ENCODE results near the gene HMGB3.
"Not testable (repeated sequence)": the region's sequence is repeated elsewhere in the genome, so short reads cannot be mapped to it uniquely, and the experiment has no call there.

HMGB3 gene

GRCh38 chrX:150977411-150978162 is 5.5 kb upstream of the HMGB3 start:
- no peak overlapping the region for H3K27ac ChIP-seq (ENCODE audit: low read depth, low read length, severe bottlenecking)
- no peaks in the 10 kb centered on the region for H3K4me1 ChIP-seq (ENCODE audit: control insufficient read depth, insufficient read depth, low read length, poor library complexity, severe bottlenecking)
- 83 to 96% methylated on average over 8 to 10 of the region's 25 CpGs for WGBS, 2 experiments (ENCODE audit: insufficient coverage in 2 of 2)
- no peak overlapping the region for H3K4me3 ChIP-seq (ENCODE audit: extremely low read depth, insufficient read depth, low read length, poor library complexity, severe bottlenecking)
- H3K36me3 ChIP-seq (ENCODE audit: control insufficient read depth, insufficient read depth, low read length), result no peaks in the 10 kb centered on the region
- no peaks in the 10 kb centered on the region for H3K9me3 ChIP-seq (ENCODE audit: control insufficient read depth, low read length)

- no peak overlapping the region for H3K4me3 ChIP-seq (ENCODE audit: extremely low read depth, insufficient read depth, low read length, poor library complexity, severe bottlenecking)
- 83 to 93% methylated on average over 1 to 2 of the region's 5 CpGs for WGBS, 2 experiments (ENCODE audit: insufficient coverage in 2 of 2)
- H3K9me3 ChIP-seq (ENCODE audit: control insufficient read depth, low read length), result no peaks in the 10 kb centered on the region
- H3K36me3 ChIP-seq (ENCODE audit: control insufficient read depth, insufficient read depth, low read length), result no peaks in the 10 kb centered on the region
- H3K27ac ChIP-seq (ENCODE audit: low read depth, low read length, severe bottlenecking), result no peak overlapping the region
- H3K4me1 ChIP-seq (ENCODE audit: control insufficient read depth, insufficient read depth, low read length, poor library complexity, severe bottlenecking), result no peaks in the 10 kb centered on the region
These were observed 2.9 kb upstream of the HMGB3 start for GRCh38 chrX:150980186-150980585.

GRCh38 chrX:150980711-150981110 is 2.4 kb upstream of the HMGB3 start:
- no peaks in the 10 kb centered on the region for H3K9me3 ChIP-seq (ENCODE audit: control insufficient read depth, low read length)
- H3K4me3 ChIP-seq (ENCODE audit: extremely low read depth, insufficient read depth, low read length, poor library complexity, severe bottlenecking), result no peak overlapping the region
- H3K4me1 ChIP-seq (ENCODE audit: control insufficient read depth, insufficient read depth, low read length, poor library complexity, severe bottlenecking), result peaks cover under 1% of the 10 kb centered on the region
- H3K27ac ChIP-seq (ENCODE audit: low read depth, low read length, severe bottlenecking), result no peak overlapping the region
- H3K36me3 ChIP-seq (ENCODE audit: control insufficient read depth, insufficient read depth, low read length), result peaks cover 2% of the 10 kb centered on the region
- 92 to 100% methylated on average over 1 to 2 of the region's 4 CpGs for WGBS, 2 experiments (ENCODE audit: insufficient coverage in 2 of 2)

- Histone ChIP-seq H3K9me3 (ENCODE audit: control insufficient read depth, low read length) (no peaks in the 10 kb centered on the region), H3K4me3 (ENCODE audit: extremely low read depth, insufficient read depth, low read length, poor library complexity, severe bottlenecking) (peak overlapping the region; percentile 43), H3K27ac (ENCODE audit: low read depth, low read length, severe bottlenecking) (no peak overlapping the region), H3K36me3 (ENCODE audit: control insufficient read depth, insufficient read depth, low read length) (peaks cover 17% of the 10 kb centered on the region), H3K4me1 (ENCODE audit: control insufficient read depth, insufficient read depth, low read length, poor library complexity, severe bottlenecking) (peaks cover 5% of the 10 kb centered on the region)
- WGBS, 2 experiments (ENCODE audit: insufficient coverage in 2 of 2), result 17% methylated on average over 11 of the region's 20 CpGs; no CpG with 5 or more reads in 1 of the 2 experiments
These were observed 824 bp upstream of the HMGB3 start for GRCh38 chrX:150982235-150982787.

- WGBS, 2 experiments (ENCODE audit: insufficient coverage in 2 of 2), result 0% methylated on average over 11 of the region's 96 CpGs
- Histone ChIP-seq H3K9me3 (ENCODE audit: control insufficient read depth, low read length) (no peaks in the 10 kb centered on the region), H3K27ac (ENCODE audit: low read depth, low read length, severe bottlenecking) (peak overlapping the region; percentile 72), H3K4me1 (ENCODE audit: control insufficient read depth, insufficient read depth, low read length, poor library complexity, severe bottlenecking) (peaks cover 5% of the 10 kb centered on the region), H3K36me3 (ENCODE audit: control insufficient read depth, insufficient read depth, low read length) (peaks cover 22% of the 10 kb centered on the region), H3K4me3 (ENCODE audit: extremely low read depth, insufficient read depth, low read length, poor library complexity, severe bottlenecking) (peak overlapping the region; percentile 49)
These were observed 510 bp downstream of the HMGB3 start for GRCh38 chrX:150983521-150984168.

- peaks cover 5% of the 10 kb centered on the region for H3K4me1 ChIP-seq (ENCODE audit: control insufficient read depth, insufficient read depth, low read length, poor library complexity, severe bottlenecking)
- no peak overlapping the region for H3K27ac ChIP-seq (ENCODE audit: low read depth, low read length, severe bottlenecking)
- H3K9me3 ChIP-seq (ENCODE audit: control insufficient read depth, low read length), result no peaks in the 10 kb centered on the region
- H3K36me3 ChIP-seq (ENCODE audit: control insufficient read depth, insufficient read depth, low read length), result peaks cover 22% of the 10 kb centered on the region
- 0% methylated on average over 5 to 6 of the region's 93 CpGs for WGBS, 2 experiments (ENCODE audit: insufficient coverage in 2 of 2)
- H3K4me3 ChIP-seq (ENCODE audit: extremely low read depth, insufficient read depth, low read length, poor library complexity, severe bottlenecking), result peak overlapping the region; percentile 50
These were observed 1.2 kb downstream of the HMGB3 start for GRCh38 chrX:150984169-150984824.

- H3K36me3 ChIP-seq (ENCODE audit: control insufficient read depth, insufficient read depth, low read length), result peaks cover 22% of the 10 kb centered on the region
- H3K4me3 ChIP-seq (ENCODE audit: extremely low read depth, insufficient read depth, low read length, poor library complexity, severe bottlenecking); H3K4me1 ChIP-seq (ENCODE audit: control insufficient read depth, insufficient read depth, low read length, poor library complexity, severe bottlenecking); H3K9me3 ChIP-seq (ENCODE audit: control insufficient read depth, low read length); H3K27ac ChIP-seq (ENCODE audit: low read depth, low read length, severe bottlenecking): not testable (repeated sequence)
- 80 to 100% methylated on average over 1 to 2 of the region's 6 CpGs for WGBS, 2 experiments (ENCODE audit: insufficient coverage in 2 of 2)
These were observed 4.6 kb downstream of the HMGB3 start for GRCh38 chrX:150987687-150988086.

GRCh38 chrX:150989420-150989819 is 6.3 kb downstream of the HMGB3 start:
- Histone ChIP-seq H3K36me3 (ENCODE audit: control insufficient read depth, insufficient read depth, low read length) (peaks cover 22% of the 10 kb centered on the region), H3K9me3 (ENCODE audit: control insufficient read depth, low read length) (no peaks in the 10 kb centered on the region), H3K27ac (ENCODE audit: low read depth, low read length, severe bottlenecking) (no peak overlapping the region), H3K4me1 (ENCODE audit: control insufficient read depth, insufficient read depth, low read length, poor library complexity, severe bottlenecking) (peaks cover 5% of the 10 kb centered on the region), H3K4me3 (ENCODE audit: extremely low read depth, insufficient read depth, low read length, poor library complexity, severe bottlenecking) (no peak overlapping the region)
- 100% methylated on average over 1 to 2 of the region's 2 CpGs for WGBS, 2 experiments (ENCODE audit: insufficient coverage in 2 of 2)

GRCh38 chrX:150990910-150991309 is 7.8 kb downstream of the HMGB3 start:
- Histone ChIP-seq H3K4me3 (ENCODE audit: extremely low read depth, insufficient read depth, low read length, poor library complexity, severe bottlenecking) (no peak overlapping the region), H3K4me1 (ENCODE audit: control insufficient read depth, insufficient read depth, low read length, poor library complexity, severe bottlenecking) (peaks cover 2% of the 10 kb centered on the region), H3K36me3 (ENCODE audit: control insufficient read depth, insufficient read depth, low read length) (peaks cover 18% of the 10 kb centered on the region), H3K9me3 (ENCODE audit: control insufficient read depth, low read length) (no peaks in the 10 kb centered on the region), H3K27ac (ENCODE audit: low read depth, low read length, severe bottlenecking) (no peak overlapping the region)
- 46% methylated on average over 2 of the region's 5 CpGs; no CpG with 5 or more reads in 1 of the 2 experiments for WGBS, 2 experiments (ENCODE audit: insufficient coverage in 2 of 2)

- Histone ChIP-seq H3K36me3 (ENCODE audit: control insufficient read depth, insufficient read depth, low read length) (no peaks in the 10 kb centered on the region), H3K4me1 (ENCODE audit: control insufficient read depth, insufficient read depth, low read length, poor library complexity, severe bottlenecking) (no peaks in the 10 kb centered on the region), H3K9me3 (ENCODE audit: control insufficient read depth, low read length) (no peaks in the 10 kb centered on the region), H3K4me3 (ENCODE audit: extremely low read depth, insufficient read depth, low read length, poor library complexity, severe bottlenecking) (no peak overlapping the region), H3K27ac (ENCODE audit: low read depth, low read length, severe bottlenecking) (no peak overlapping the region)
- WGBS, 2 experiments (ENCODE audit: insufficient coverage in 2 of 2), result no CpG with 5 or more reads among the region's 5 CpGs
These were observed 17.8 kb downstream of the HMGB3 start for GRCh38 chrX:151000861-151001331.

Data from mesodermal cell (in vitro differentiated cells).